Aorta (tissue), 5 donors: Measurements from ENCODE around the gene ARFRP1. TPM values are rescaled to one million over a fixed set of nuclear protein-coding genes. Genes with fewer than 3 reads are reported as not detected.
"Not testable (repeated sequence)": the region's sequence is repeated elsewhere in the genome, so short reads cannot be mapped to it uniquely, and the experiment has no call there.

Experiments
- ATAC-seq: fragments of 200-7000 bp; cut with Tn5 transposase; one replicate; pipeline ENCODE4 v1.9.1; 2022; ENCODE audit warnings: moderate library complexity; ENCODE audit not compliant: low FRiP score
- DNase-seq, 2 donors: peaks; one replicate each; pipeline ENCODE4 v3.0.0-alpha.2; 2020
- H3K27ac ChIP-seq, 2 donors: one replicate each; pipeline ENCODE4 v1.5.1; 2013; ENCODE audit warnings: low read length in 2 of 2, mild to moderate bottlenecking in 2 of 2, moderate library complexity in 2 of 2, control low read depth in 1 of 2, inconsistent platforms in 1 of 2, low read depth in 1 of 2
- H3K27me3 ChIP-seq, 2 donors: one replicate each; pipeline ENCODE4 v1.6.1; 2013; ENCODE audit warnings: control low read depth in 1 of 2, low read length in 1 of 2, mild to moderate bottlenecking in 1 of 2, moderate library complexity in 1 of 2; ENCODE audit not compliant: insufficient read depth in 2 of 2, control insufficient read depth in 1 of 2
- H3K36me3 ChIP-seq, 2 donors: one replicate each; pipeline ENCODE4 v1.6.1; 2013; ENCODE audit warnings: control low read depth in 1 of 2, low read length in 1 of 2, mild to moderate bottlenecking in 1 of 2; ENCODE audit not compliant: insufficient read depth in 2 of 2, control insufficient read depth in 1 of 2
- H3K4me1 ChIP-seq, 2 donors: one replicate each; pipeline ENCODE4 v1.6.1; 2013; ENCODE audit warnings: low read length in 2 of 2, control low read depth in 1 of 2, mild to moderate bottlenecking in 1 of 2, moderate library complexity in 1 of 2; ENCODE audit not compliant: insufficient read depth in 2 of 2, control insufficient read depth in 1 of 2
- H3K4me3 ChIP-seq, 2 donors: one replicate each; pipeline ENCODE4 v1.5.1; 2013; ENCODE audit warnings: low read length in 2 of 2, control low read depth in 1 of 2, mild to moderate bottlenecking in 1 of 2
- H3K9me3 ChIP-seq: one replicate; pipeline ENCODE4 v1.6.1; 2013; ENCODE audit warnings: mild to moderate bottlenecking, low read length; ENCODE audit not compliant: control insufficient read depth
- whole genome bisulfite sequencing, 2 donors: extraction: QIAGEN DNeasy Blood & Tissue Kit; methylation state at CpG; one replicate each; pipeline ENCODE4 v1.1.7; 2013; 5-methylcytosine and 5-hydroxymethylcytosine counted together
- intact Hi-C, 2 donors: fragments of 100-400 bp; cut with DNase I; formaldehyde crosslinking; loops; one replicate each; pipeline versions ENCODE4 v1.14.2 to v1.15.0; 2022
- polyA plus RNA-seq, 2 donors: library from polyadenylated mRNA; stranded (reverse); fragments of 200-250 nt; gene quantifications; one replicate each; pipeline ENCODE4 v1.2.3, GENCODE V29; 2013
- total RNA-seq, 2 donors: library from RNA; stranded (reverse); fragmentation: NEBNext Ultra II Directional; extraction: Animal tissue kit (Norgen Biotek cat#: 25700); gene quantifications; one replicate each; pipeline ENCODE4 v1.2.1, GENCODE V29; 2021
- donor health status: healthy with polysubstance abuse.
- donor health status: Bipolar disorder and iron deficiency.
- donor health status: DM: no; HTN: no; CAD: no.
- donor health status: DM: no; HTN: no; CAD: no.
- donor health status: DM: yes; HTN: yes; CAD: no.

ARFRP1 gene
- total and polyA plus RNA-seq, 4 donors, result 28.9 to 76.2 (median 49.0) TPM

- H3K4me3 ChIP-seq, H3K27me3 ChIP-seq, H3K27ac ChIP-seq, DNase-seq, ATAC-seq, intact Hi-C loops, H3K9me3 ChIP-seq, H3K36me3 ChIP-seq, H3K4me1 ChIP-seq: not testable (repeated sequence)
- 63 to 76% methylated on average over 2 of the region's 2 CpGs for WGBS, 2 donors
These were observed 15.3 kb upstream of the ARFRP1 start for GRCh38 chr20:63722967-63723622.

GRCh38 chr20:63718996-63719395 is 11.2 kb upstream of the ARFRP1 start:
- Histone ChIP-seq H3K27me3 (no peaks in the 10 kb centered on the region), H3K4me3 (no peak overlapping the region), H3K4me1 (no peaks in the 10 kb centered on the region), H3K27ac (no peak overlapping the region), H3K9me3 (no peaks in the 10 kb centered on the region), H3K36me3 (peaks cover 2 to 12% of the 10 kb centered on the region in 2 donors)
- ATAC-seq (no peak), DNase-seq (no peak)
- 99 to 100% methylated on average over 2 of the region's 2 CpGs for WGBS, 2 donors
- intact Hi-C loops, result no loop called here

- 97 to 98% methylated on average over 5 of the region's 5 CpGs for WGBS, 2 donors
- Histone ChIP-seq H3K36me3 (peaks cover 2 to 7% of the 10 kb centered on the region in 2 donors), H3K27ac (no peak overlapping the region), H3K27me3 (no peaks in the 10 kb centered on the region), H3K4me1 (no peaks in the 10 kb centered on the region), H3K4me3 (no peak overlapping the region), H3K9me3 (no peaks in the 10 kb centered on the region)
- no peak for ATAC-seq
- peak in 1 of 2 donors; percentile 22 for DNase-seq
- intact Hi-C loops, result no loop called here
These were observed 7.1 kb upstream of the ARFRP1 start for GRCh38 chr20:63714858-63715257.

- Histone ChIP-seq H3K4me1 (no peaks in the 10 kb centered on the region), H3K27ac (no peak overlapping the region), H3K36me3 (peaks cover 2 to 4% of the 10 kb centered on the region in 2 donors), H3K27me3 (no peaks in the 10 kb centered on the region), H3K4me3 (no peak overlapping the region), H3K9me3 (no peaks in the 10 kb centered on the region)
- DNase-seq, result no peak
- 97% methylated on average over 1 of the region's 1 CpG for WGBS, 2 donors
- ATAC-seq, result no peak
- intact Hi-C loops, result no loop called here
These were observed 4.4 kb upstream of the ARFRP1 start for GRCh38 chr20:63712191-63712590.

GRCh38 chr20:63711085-63711645 is 3.4 kb upstream of the ARFRP1 start:
- H3K4me3 ChIP-seq, result no peak overlapping the region
- DNase-seq, result peak in 1 of 2 donors; percentile 49
- H3K27ac ChIP-seq, result no peak overlapping the region
- H3K9me3 ChIP-seq, result no peaks in the 10 kb centered on the region
- intact Hi-C loops, result no loop called here
- no peaks in the 10 kb centered on the region for H3K27me3 ChIP-seq
- no peak for ATAC-seq
- no peaks in the 10 kb centered on the region for H3K4me1 ChIP-seq
- 78 to 82% methylated on average over 12 of the region's 12 CpGs for WGBS, 2 donors
- peaks cover 2 to 4% of the 10 kb centered on the region in 2 donors for H3K36me3 ChIP-seq

- intact Hi-C loops, result no loop called here
- 91 to 93% methylated on average over 17 of the region's 17 CpGs for WGBS, 2 donors
- H3K9me3 ChIP-seq, result no peaks in the 10 kb centered on the region
- ATAC-seq (no peak), DNase-seq (no peak)
- H3K27ac ChIP-seq, result no peak overlapping the region
- no peaks in the 10 kb centered on the region for H3K4me1 ChIP-seq
- peaks cover 0 to 1% of the 10 kb centered on the region in 2 donors for H3K36me3 ChIP-seq
- H3K4me3 ChIP-seq, result no peak overlapping the region
- no peaks in the 10 kb centered on the region for H3K27me3 ChIP-seq
These were observed 1.4 kb upstream of the ARFRP1 start for GRCh38 chr20:63709149-63709527.

- Histone ChIP-seq H3K4me1 (no peaks in the 10 kb centered on the region), H3K27ac (peak overlapping the region in 1 of 2 donors; percentile 14), H3K36me3 (peaks cover 0 to 1% of the 10 kb centered on the region in 2 donors), H3K4me3 (peak overlapping the region; percentile 93 to 96), H3K9me3 (no peaks in the 10 kb centered on the region), H3K27me3 (no peaks in the 10 kb centered on the region)
- ATAC-seq, result no peak
- DNase-seq, result no peak
- 22 to 23% methylated on average over 59 to 67 of the region's 67 CpGs for WGBS, 2 donors
- intact Hi-C loops, result no loop called here
These were observed 749 bp upstream of the ARFRP1 start for GRCh38 chr20:63708301-63709148.

GRCh38 chr20:63706852-63707557 is 771 bp downstream of the ARFRP1 start:
- H3K27ac ChIP-seq, result peak overlapping the region; percentile 6 to 84
- no peaks in the 10 kb centered on the region for H3K4me1 ChIP-seq
- peak overlapping the region; percentile 93 to 96 for H3K4me3 ChIP-seq
- DNase-seq (peak; percentile 64 to 85), ATAC-seq (peak; percentile 32)
- H3K9me3 ChIP-seq, result no peaks in the 10 kb centered on the region
- peaks cover 0 to 1% of the 10 kb centered on the region in 2 donors for H3K36me3 ChIP-seq
- intact Hi-C loops, result loop anchor here in 1 of 2 donors (1.0 kb wide), 1 partner anchor 49 kb away; the partner anchor contains the start of gene RTEL1
- no peaks in the 10 kb centered on the region for H3K27me3 ChIP-seq
- WGBS, 2 donors, result 4 to 5% methylated on average over 51 to 56 of the region's 56 CpGs
